ENCODE results near the gene COMMD9. TPM values are rescaled to one million over a fixed set of nuclear protein-coding genes. Genes with fewer than 3 reads are reported as not detected.

Gene COMMD9
- total and polyA plus RNA-seq, 4 donors: 22.9 to 50.8 (median 28.3) TPM

DNA sequence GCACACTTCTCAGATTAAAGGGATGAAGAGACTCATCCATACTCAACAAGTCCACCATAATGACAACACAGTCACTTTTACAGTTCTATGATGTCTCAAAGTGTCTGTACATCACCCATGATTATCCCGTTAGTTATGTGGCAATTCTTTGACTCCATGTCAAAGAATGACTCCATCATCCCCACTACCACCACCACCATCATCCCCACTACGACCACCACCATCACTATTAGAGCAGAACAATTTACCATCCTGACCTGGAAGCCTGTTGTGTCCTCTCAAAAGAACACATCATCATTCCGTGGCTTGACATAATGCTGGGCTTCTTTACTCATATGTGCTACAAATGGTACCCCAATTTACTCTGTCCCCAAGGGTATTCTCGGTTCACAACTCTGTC is 20.6 kb upstream of the COMMD9 start:
- Histone ChIP-seq H3K36me3 (ENCODE audit: control insufficient read depth in 4 of 4, insufficient read depth in 3 of 4, low read depth in 1 of 4, low read length in 3 of 4) (no peaks in the 10 kb centered on the region), H3K27me3 (ENCODE audit: control insufficient read depth in 4 of 4, insufficient read depth in 4 of 4, low read length in 3 of 4) (peaks cover 0 to 6% (median 2%) of the 10 kb centered on the region in 4 donors), H3K9me3 (ENCODE audit: control insufficient read depth in 4 of 4, low read length in 3 of 4) (no peaks in the 10 kb centered on the region), H3K9ac (ENCODE audit: low read depth in 1 of 2, low read length in 2 of 2) (no peak overlapping the region), H3K27ac (ENCODE audit: low read depth in 1 of 2, low read length in 2 of 2) (no peak overlapping the region), H3K4me1 (ENCODE audit: control insufficient read depth in 4 of 4, insufficient read depth in 4 of 4, low read length in 3 of 4) (no peaks in the 10 kb centered on the region), H3K4me3 (ENCODE audit: low read depth in 1 of 3, low read length in 3 of 3) (no peak overlapping the region)
- TF ChIP-seq SP1 (IDR thresholded peaks at IDR 0.05) (no peak), TAF1 (conservative IDR thresholded peaks at IDR 0.05) (no peak), FOXA1 (IDR thresholded peaks at IDR 0.05) (no peak), ZBTB33 (IDR thresholded peaks at IDR 0.05) (no peak), GABPA (IDR thresholded peaks at IDR 0.05 in 1 of 2, conservative IDR thresholded peaks at IDR 0.05 in 1 of 2) (no peak), RAD21 (IDR thresholded peaks at IDR 0.05) (no peak), RXRA (IDR thresholded peaks at IDR 0.05) (no peak)
- no peak for DNase-seq (ENCODE audit: low spot score)
- 82% methylated on average over 4 of the region's 4 CpGs for WGBS

- DNase-seq (ENCODE audit: low spot score): no peak
- Histone ChIP-seq H3K36me3 (ENCODE audit: control insufficient read depth in 4 of 4, insufficient read depth in 3 of 4, low read depth in 1 of 4, low read length in 3 of 4) (no peaks in the 10 kb centered on the region), H3K27me3 (ENCODE audit: control insufficient read depth in 4 of 4, insufficient read depth in 4 of 4, low read length in 3 of 4) (peaks cover 0 to 4% (median under 1%) of the 10 kb centered on the region in 4 donors), H3K27ac (ENCODE audit: low read depth in 1 of 2, low read length in 2 of 2) (no peak overlapping the region), H3K9ac (ENCODE audit: low read depth in 1 of 2, low read length in 2 of 2) (no peak overlapping the region), H3K9me3 (ENCODE audit: control insufficient read depth in 4 of 4, low read length in 3 of 4) (no peaks in the 10 kb centered on the region), H3K4me3 (ENCODE audit: low read depth in 1 of 3, low read length in 3 of 3) (no peak overlapping the region), H3K4me1 (ENCODE audit: control insufficient read depth in 4 of 4, insufficient read depth in 4 of 4, low read length in 3 of 4) (no peaks in the 10 kb centered on the region)
- 40% methylated on average over 1 of the region's 1 CpG for WGBS
- no peak for TF ChIP-seq YY1 (IDR thresholded peaks at IDR 0.05)
- no peak for TF ChIP-seq TAF1 (conservative IDR thresholded peaks at IDR 0.05)
- no peak for TF ChIP-seq RAD21 (IDR thresholded peaks at IDR 0.05)
- no peak for TF ChIP-seq GABPA (IDR thresholded peaks at IDR 0.05 in 1 of 2, conservative IDR thresholded peaks at IDR 0.05 in 1 of 2)
- no peak for TF ChIP-seq NR2F2 (IDR thresholded peaks at IDR 0.05)
- TF ChIP-seq, protein P1, sequence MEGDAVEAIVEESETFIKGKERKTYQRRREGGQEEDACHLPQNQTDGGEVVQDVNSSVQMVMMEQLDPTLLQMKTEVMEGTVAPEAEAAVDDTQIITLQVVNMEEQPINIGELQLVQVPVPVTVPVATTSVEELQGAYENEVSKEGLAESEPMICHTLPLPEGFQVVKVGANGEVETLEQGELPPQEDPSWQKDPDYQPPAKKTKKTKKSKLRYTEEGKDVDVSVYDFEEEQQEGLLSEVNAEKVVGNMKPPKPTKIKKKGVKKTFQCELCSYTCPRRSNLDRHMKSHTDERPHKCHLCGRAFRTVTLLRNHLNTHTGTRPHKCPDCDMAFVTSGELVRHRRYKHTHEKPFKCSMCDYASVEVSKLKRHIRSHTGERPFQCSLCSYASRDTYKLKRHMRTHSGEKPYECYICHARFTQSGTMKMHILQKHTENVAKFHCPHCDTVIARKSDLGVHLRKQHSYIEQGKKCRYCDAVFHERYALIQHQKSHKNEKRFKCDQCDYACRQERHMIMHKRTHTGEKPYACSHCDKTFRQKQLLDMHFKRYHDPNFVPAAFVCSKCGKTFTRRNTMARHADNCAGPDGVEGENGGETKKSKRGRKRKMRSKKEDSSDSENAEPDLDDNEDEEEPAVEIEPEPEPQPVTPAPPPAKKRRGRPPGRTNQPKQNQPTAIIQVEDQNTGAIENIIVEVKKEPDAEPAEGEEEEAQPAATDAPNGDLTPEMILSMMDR (IDR thresholded peaks at IDR 0.05; ENCODE audit: low read depth, low read length, missing input control): no peak
- no peak for TF ChIP-seq FOXA1 (IDR thresholded peaks at IDR 0.05)
- TF ChIP-seq JUND (IDR thresholded peaks at IDR 0.05): no peak
- TF ChIP-seq, protein P2, sequence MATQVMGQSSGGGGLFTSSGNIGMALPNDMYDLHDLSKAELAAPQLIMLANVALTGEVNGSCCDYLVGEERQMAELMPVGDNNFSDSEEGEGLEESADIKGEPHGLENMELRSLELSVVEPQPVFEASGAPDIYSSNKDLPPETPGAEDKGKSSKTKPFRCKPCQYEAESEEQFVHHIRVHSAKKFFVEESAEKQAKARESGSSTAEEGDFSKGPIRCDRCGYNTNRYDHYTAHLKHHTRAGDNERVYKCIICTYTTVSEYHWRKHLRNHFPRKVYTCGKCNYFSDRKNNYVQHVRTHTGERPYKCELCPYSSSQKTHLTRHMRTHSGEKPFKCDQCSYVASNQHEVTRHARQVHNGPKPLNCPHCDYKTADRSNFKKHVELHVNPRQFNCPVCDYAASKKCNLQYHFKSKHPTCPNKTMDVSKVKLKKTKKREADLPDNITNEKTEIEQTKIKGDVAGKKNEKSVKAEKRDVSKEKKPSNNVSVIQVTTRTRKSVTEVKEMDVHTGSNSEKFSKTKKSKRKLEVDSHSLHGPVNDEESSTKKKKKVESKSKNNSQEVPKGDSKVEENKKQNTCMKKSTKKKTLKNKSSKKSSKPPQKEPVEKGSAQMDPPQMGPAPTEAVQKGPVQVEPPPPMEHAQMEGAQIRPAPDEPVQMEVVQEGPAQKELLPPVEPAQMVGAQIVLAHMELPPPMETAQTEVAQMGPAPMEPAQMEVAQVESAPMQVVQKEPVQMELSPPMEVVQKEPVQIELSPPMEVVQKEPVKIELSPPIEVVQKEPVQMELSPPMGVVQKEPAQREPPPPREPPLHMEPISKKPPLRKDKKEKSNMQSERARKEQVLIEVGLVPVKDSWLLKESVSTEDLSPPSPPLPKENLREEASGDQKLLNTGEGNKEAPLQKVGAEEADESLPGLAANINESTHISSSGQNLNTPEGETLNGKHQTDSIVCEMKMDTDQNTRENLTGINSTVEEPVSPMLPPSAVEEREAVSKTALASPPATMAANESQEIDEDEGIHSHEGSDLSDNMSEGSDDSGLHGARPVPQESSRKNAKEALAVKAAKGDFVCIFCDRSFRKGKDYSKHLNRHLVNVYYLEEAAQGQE (IDR thresholded peaks at IDR 0.05): no peak
- TF ChIP-seq EGR1 (IDR thresholded peaks at IDR 0.05; ENCODE audit: low read depth in 2 of 2): no peak
- no peak for TF ChIP-seq SP1 (IDR thresholded peaks at IDR 0.05)
- no peak for TF ChIP-seq FOXA2 (IDR thresholded peaks at IDR 0.05)
- TF ChIP-seq, protein P3, sequence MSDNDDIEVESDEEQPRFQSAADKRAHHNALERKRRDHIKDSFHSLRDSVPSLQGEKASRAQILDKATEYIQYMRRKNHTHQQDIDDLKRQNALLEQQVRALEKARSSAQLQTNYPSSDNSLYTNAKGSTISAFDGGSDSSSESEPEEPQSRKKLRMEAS (IDR thresholded peaks at IDR 0.05): no peak
- TF ChIP-seq RXRA (IDR thresholded peaks at IDR 0.05): no peak
- TF ChIP-seq ZBTB33 (IDR thresholded peaks at IDR 0.05): no peak
These were observed 19.4 kb upstream of the COMMD9 start for GRCh38 chr11:36308577-36308976.
